Stimulated activated naive CD8-positive, alpha-beta T cell treated with anti-CD3 and anti-CD28 coated beads, Interleukin-15, Interleukin-2, amounts not matched to agents 100 U/mL and 50 U/mL, for 24 hours (primary cell): Measurements from ENCODE around the gene EMB.
"Not testable (repeated sequence)": the region's sequence is repeated elsewhere in the genome, so short reads cannot be mapped to it uniquely, and the experiment has no call there.

ENCODE experiments used
- ATAC-seq: fragments of 150-1000 bp; cut with Tn5 transposase; one replicate; pipeline ENCODE4 v1.10.0; 2021
- DNase-seq: peaks from one replicate; pipeline ENCODE4 v3.0.0; 2021

Gene EMB

GRCh38 chr5:50421184-50421950, 19.7 kb downstream of the EMB start:
- not testable (repeated sequence) for ATAC-seq, DNase-seq

- ATAC-seq (no peak), DNase-seq (no peak)
These were observed 20.6 kb downstream of the EMB start for GRCh38 chr5:50420343-50420935.

DNA sequence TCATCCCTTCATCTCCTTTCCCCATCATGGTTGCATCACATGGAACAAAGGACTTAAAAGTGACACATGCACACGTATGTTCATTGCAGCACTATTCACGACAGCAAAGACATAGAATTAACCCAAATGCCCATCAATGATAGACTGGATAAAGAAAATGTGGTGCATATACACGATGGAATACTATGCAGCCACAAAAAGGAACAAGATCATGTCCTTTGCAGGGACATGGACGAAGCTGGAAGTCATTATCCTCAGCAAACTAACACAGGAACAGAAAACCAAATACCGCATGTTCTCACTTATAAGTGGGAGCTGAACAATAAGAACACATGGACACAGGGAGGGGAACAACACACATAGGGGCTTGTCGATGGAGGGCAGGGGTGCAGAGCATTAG, 21.4 kb downstream of the EMB start:
- not testable (repeated sequence) for ATAC-seq, DNase-seq

DNA sequence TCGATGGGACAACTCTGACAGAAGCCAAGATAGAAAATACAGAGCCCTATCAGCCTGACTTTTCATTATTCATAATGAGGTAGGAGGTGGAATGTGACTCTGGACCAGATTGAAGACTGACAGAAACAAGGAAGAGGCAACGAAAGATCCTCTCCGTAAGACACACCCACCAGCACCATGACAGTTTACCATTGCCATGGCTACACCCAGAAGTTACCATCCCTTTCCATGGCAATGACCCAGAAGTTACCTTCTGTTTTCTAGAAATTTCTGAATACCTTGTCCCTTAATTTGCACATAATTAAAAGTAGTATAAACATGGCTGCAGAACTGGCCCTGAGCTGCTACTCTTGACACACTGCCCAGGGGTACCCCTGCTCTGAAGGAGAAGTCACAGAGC, 24.5 kb downstream of the EMB start:
- not testable (repeated sequence) for DNase-seq, ATAC-seq

GRCh38 chr5:50415912-50416311, 25.2 kb downstream of the EMB start:
- DNase-seq (no peak), ATAC-seq (no peak)

DNA sequence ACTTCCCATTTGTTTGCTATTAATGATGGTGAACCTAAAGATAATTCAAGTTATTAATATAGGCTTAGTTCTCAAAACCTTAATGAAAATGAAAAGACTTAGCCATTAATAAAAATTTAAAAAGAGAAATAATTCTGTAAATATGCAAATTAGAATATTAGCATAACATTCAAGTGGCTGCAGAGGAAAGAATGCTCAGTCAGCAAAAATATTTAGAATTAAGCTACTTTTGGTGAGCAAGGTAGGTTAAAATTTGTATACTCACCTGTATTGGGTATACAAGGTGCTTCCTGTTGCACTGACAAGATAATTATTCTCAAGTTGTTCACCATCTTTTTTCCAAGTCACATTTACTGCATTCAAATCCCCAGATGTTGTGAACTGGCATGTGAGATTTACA, 30.2 kb downstream of the EMB start:
- not testable (repeated sequence) for ATAC-seq, DNase-seq

DNA sequence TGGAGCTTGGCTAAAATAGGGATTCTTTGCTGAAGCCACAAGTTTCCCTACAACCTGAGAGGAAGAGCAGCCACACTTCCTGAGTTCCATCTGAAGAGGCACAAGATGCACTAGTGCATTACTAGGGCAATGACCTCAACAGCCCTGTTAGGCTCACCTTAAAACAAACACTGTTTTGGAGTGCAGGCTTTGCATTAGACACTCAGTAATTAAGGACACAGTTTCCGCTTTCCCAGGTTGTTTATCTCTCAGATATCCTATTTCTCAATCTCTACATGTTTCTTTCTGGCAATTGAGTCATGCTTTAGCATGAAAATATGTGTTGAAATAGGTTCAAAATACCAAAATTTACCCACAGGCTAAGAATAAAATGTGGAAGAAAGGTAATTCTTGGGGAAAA, 34.2 kb downstream of the EMB start:
- ATAC-seq (no peak), DNase-seq (no peak)

DNA sequence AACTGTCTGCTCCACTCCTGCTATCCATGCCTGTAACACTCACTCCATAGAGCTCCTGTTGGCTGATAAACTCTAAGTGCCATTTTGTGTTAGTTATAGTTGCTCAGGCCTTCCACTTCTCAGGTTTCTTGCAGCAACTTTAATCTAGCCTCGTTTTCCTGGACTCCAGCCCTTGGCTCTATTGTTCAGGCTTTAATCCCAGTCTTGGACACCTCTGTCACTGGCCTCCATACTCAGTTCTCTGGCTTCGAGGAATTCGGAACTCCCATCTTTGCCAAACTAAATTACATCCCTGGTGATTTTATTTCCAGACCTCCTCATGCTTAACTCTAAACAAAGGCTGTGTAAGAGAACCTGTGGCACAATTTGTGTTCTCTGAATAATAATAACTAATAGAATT, 39.8 kb downstream of the EMB start:
- DNase-seq (no peak), ATAC-seq (no peak)

GRCh38 chr5:50393925-50394609, 47.0 kb downstream of the EMB start:
- DNase-seq, ATAC-seq: not testable (repeated sequence)

GRCh38 chr5:50392289-50392688, 48.8 kb downstream of the EMB start:
- not testable (repeated sequence) for DNase-seq, ATAC-seq

GRCh38 chr5:50384381-50384780, 56.7 kb downstream of the EMB start:
- not testable (repeated sequence) for DNase-seq, ATAC-seq

DNA sequence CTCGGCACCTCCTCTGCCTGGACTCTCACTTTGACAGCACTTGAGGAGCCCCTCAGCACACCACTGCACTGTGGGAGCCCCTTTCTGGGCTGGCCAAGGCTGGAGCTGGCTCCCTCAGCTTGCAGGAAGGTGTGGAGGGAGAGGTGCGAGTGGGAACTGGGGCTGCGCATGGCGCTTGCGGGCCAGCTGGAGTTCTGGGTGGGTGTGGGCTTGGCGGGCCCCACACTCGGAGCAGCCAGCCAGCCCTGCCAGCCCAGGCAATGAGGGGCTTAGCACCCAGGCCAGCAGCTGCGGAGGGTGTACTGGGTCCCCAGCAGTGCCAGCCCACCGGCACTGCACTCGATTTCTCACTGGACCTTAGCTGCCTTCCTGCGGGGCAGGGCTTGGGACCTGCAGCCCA, 64.4 kb downstream of the EMB start:
- not testable (repeated sequence) for DNase-seq, ATAC-seq

- DNase-seq, ATAC-seq: not testable (repeated sequence)
These were observed 71.6 kb downstream of the EMB start for GRCh38 chr5:50369287-50370033.

DNA sequence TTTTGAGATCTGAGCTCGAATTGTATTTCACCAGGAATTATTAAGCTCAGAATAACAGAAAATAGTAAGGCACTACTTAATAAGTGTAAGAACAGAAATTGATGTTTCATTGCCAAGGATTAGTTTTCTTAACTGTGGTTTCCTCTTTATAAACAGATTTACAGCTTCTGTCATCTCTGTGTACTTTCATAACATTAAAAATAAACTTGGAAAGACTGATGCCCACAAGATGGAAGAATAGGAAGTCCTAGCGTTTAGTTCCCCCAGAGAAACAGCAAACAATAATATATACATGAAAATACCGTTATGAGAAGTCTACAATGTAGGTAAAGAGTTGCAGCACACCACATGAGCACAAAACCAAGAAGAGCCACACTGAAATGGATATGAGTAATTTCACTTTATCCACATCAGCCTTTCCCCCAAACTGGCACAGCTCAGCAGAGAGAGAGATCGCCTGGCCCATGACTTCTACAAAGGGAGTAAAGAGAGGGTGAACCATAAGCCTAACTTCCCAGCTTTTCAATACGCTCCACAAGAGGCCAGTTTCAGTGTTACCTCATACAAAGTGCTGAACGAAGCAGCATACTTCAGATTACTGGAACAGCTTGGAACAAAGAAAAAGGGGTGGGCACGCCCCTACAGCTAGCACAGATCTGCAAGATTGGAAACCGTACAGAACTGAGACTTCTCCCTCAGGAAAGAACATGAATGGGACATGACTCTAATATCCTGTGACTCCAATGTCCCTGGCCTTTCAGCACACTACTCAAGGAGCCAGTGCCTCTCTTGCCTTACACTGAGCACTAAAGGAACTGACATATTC, 75.4 kb downstream of the EMB start:
- DNase-seq: no peak
- no peak for ATAC-seq

GRCh38 chr5:50364535-50365309, 76.4 kb downstream of the EMB start:
- not testable (repeated sequence) for ATAC-seq, DNase-seq

DNA sequence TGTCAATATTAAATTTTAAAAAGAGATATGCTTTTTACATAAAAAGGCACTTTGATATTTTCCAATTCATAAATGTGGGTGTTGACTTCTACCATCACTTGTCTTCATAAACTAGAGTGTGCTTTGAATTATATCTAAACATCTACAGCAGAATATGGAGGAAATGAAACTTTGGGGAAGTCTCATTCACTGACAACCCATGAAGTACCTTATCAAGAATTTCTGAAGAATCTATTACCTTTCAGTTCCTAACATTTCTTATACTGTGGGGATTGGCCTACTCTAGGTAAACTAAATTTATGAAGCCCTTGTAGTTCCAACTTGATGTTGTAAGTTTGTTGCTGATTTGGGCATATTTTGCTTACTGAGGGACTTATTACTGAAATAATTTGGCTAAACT, 81.9 kb downstream of the EMB start:
- no peak for DNase-seq

DNA sequence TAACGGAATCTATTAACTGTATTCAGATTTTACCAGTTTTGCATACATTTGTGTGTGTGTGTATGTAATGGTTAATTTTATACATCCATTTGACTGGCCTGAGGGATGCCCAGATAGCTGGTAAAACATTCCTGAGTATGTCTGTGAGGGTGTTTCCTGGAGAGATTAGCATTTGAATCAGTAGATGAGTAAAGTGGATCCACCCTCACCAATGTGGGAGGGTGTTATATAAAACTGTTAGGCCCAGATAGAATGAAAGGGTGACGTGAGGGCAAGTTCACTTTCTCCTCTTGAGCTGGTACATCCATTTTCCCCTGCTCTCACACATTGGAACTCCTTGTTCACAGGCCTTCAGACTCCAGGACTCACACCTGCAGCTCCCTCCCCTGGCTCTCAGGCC, 88.7 kb downstream of the EMB start:
- DNase-seq: no peak
- ATAC-seq: no peak

More for the DNA sequence above, 81.9 kb downstream of the EMB start:
- no peak for ATAC-seq
